Measurements from ENCODE around the gene C19orf81. TPM values are rescaled to one million over a fixed set of nuclear protein-coding genes. Genes with fewer than 3 reads are reported as not detected.
"Not testable (repeated sequence)": the region's sequence is repeated elsewhere in the genome, so short reads cannot be mapped to it uniquely, and the experiment has no call there.

Gene C19orf81
- total RNA-seq, 1 donor from 2014 or later: 9.6 TPM

- DNase-seq (ENCODE audit: low read depth); H3K4me3 ChIP-seq (ENCODE audit: low read depth, low read length): not testable (repeated sequence)
- TF ChIP-seq, protein P1, sequence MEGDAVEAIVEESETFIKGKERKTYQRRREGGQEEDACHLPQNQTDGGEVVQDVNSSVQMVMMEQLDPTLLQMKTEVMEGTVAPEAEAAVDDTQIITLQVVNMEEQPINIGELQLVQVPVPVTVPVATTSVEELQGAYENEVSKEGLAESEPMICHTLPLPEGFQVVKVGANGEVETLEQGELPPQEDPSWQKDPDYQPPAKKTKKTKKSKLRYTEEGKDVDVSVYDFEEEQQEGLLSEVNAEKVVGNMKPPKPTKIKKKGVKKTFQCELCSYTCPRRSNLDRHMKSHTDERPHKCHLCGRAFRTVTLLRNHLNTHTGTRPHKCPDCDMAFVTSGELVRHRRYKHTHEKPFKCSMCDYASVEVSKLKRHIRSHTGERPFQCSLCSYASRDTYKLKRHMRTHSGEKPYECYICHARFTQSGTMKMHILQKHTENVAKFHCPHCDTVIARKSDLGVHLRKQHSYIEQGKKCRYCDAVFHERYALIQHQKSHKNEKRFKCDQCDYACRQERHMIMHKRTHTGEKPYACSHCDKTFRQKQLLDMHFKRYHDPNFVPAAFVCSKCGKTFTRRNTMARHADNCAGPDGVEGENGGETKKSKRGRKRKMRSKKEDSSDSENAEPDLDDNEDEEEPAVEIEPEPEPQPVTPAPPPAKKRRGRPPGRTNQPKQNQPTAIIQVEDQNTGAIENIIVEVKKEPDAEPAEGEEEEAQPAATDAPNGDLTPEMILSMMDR (conservative IDR thresholded peaks at IDR 0.05; ENCODE audit: low read depth, low read length): peak; percentile 22
Observed at GRCh38 chr19:50606059-50606836, 43.0 kb upstream of the C19orf81 start.

- DNase-seq (ENCODE audit: low read depth): no peak
- H3K4me3 ChIP-seq (ENCODE audit: low read depth, low read length): no peak overlapping the region
- TF ChIP-seq, protein P1 (conservative IDR thresholded peaks at IDR 0.05; ENCODE audit: low read depth, low read length): no peak
Observed at GRCh38 chr19:50607388-50607787, 41.9 kb upstream of the C19orf81 start.

DNA sequence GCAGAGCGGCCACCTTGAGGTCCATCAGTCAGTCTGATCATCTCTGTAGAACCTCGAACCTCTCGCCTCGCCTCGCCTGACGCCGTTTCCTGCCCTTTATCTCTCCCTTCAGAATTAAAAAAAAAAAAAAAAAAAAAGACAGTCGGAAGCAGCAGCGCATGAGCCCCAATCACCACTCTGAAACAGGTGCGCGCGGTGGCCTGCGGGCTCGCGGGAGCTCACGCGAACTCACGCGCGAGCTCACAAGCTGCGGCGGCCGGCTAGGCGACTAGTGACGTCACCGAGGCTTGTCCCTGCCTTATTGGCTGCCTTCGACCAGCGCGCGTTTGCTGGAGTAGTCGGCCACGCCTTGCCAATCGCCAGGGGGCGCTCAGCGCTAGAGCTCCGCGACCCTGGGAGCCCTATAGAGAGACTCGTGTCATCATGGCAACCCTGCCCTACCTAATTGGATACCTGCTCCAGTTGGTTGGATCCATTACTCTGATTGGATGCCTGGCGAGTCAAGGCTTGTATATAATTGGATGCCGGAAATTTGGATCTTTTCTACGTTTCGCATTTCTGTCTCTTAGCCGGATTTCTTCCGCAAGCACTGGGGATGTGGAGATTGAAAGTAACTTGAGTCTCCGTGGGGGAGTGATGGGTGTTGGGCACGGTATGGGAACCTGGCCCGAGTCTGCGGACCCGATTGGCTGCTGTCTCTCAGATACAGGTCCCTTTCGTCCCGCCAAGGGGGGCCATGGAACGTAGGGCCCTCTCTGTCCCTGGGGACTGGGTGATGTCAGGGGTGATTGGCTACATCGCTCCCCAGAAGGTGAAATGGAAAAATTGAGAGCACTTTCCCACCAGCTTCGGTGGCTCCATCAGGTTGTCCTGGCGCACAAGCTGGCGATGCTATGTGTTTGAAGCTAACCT lies 41.1 kb upstream of the C19orf81 start:
- TF ChIP-seq, protein P1 (conservative IDR thresholded peaks at IDR 0.05; ENCODE audit: low read depth, low read length): peak; percentile 67
- DNase-seq (ENCODE audit: low read depth): peak; percentile 20
- no peak overlapping the region for H3K4me3 ChIP-seq (ENCODE audit: low read depth, low read length)

DNA sequence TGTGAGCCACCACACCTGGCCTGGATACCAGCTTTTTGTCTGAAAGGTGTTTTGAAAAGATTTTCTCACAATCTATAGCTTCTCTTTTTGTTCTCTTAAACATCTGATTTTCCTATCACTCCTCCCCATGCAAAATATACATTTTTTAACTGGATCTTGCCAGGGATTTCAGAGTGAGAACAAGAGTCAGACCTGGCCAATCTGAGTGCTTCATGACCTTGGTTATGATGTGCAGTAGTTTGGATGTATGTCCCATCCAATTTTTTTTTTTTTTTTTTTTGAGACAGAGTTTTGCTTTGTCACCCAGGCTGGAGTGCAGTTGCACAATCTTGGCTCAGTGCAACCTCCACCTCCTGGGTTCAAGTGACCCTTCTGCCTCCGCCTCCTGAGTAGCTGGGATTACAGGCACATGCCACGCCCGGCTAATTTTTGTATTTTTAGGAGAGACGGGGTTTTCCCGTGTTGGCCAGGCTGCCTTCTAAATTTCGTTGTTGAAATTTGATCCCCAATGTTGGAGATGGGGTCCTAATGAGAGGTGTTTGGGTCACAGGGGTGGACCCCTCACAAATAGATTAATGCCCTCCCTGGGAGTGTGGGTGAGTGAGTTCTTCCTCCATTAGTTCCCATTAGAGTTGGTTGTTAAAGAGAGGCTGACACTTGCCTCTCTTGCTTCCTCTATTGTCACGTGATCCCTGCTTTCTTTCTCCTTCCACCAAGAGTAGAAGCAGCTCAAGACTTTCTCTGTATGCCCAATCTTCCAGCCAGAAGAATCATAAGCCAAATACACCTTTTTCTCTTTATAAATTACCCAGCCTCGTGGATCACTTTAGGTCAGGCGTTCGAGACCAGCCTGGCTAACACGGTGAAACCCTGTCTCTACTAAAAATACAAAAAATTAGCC lies 36.5 kb upstream of the C19orf81 start:
- DNase-seq (ENCODE audit: low read depth): not testable (repeated sequence)

DNA sequence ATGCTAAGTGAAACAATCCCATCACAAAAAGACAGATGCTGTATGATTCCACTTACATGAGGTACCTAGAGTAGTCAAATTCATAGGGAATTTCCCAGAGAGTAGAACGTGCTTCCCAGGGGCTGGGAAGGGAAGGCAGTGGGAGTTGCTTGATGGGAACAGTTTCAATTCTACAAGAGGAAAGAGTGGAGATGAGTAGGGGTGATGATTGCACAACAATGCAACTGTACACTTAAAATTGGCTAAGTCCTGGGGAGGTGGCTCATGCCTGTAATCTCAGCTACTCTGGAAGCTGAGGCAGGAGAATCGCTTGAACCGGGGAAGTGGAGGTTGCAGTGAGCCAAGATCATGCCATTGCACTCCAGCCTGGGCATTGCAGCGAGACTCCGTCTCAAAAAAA lies 30.9 kb upstream of the C19orf81 start:
- not testable (repeated sequence) for DNase-seq (ENCODE audit: low read depth); H3K4me3 ChIP-seq (ENCODE audit: low read depth, low read length)

More for the DNA sequence above, 36.5 kb upstream of the C19orf81 start:
- H3K4me3 ChIP-seq (ENCODE audit: low read depth, low read length): not testable (repeated sequence)

- DNase-seq (ENCODE audit: low read depth); H3K4me3 ChIP-seq (ENCODE audit: low read depth, low read length): not testable (repeated sequence)
Observed at GRCh38 chr19:50619184-50619583, 30.1 kb upstream of the C19orf81 start.

- H3K4me3 ChIP-seq (ENCODE audit: low read depth, low read length); DNase-seq (ENCODE audit: low read depth): not testable (repeated sequence)
Observed at GRCh38 chr19:50620394-50620906, 28.8 kb upstream of the C19orf81 start.

DNA sequence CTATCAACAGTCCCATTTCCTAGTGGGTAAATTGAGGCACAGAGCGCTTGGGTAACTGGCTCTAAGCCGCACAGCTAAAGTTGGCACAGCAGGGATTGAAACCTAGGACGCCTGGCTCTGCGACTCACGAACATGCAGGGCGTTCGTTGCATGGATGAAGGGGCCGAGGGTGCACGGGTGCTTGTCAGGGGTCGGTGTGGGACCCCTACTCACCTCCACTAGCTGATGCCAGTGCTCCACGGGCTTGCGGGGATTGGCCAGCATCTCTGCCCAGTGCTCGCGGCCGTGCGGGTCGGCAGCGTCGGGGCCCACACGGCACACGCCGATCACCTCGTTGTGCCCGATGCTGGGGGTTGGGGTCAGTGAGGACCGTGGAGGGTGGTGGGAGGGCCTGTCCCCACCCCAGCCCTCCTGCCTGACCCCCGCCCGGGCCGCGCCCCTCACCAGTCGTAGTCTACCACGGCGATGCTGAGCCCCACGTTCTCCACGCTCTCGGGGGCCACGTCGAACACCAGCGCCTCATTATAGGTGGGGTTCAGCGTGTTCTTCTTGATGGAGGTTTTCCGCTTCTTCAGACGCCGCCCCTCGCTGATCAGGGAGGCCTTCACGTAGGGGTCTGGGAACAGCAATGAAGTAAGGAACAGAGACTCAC lies 24.2 kb upstream of the C19orf81 start:
- no peak overlapping the region for H3K4me3 ChIP-seq (ENCODE audit: low read depth, low read length)
- DNase-seq (ENCODE audit: low read depth): no peak
- TF ChIP-seq, protein P1 (conservative IDR thresholded peaks at IDR 0.05; ENCODE audit: low read depth, low read length): no peak

All from epithelial cell of proximal tubule (primary cell).